ENCODE data around the gene ZNF593. TPM values are rescaled to one million over a fixed set of nuclear protein-coding genes. Genes with fewer than 3 reads are reported as not detected.

Gene ZNF593
- total RNA-seq, 1 donor from 2014 or later: 6.7 TPM

GRCh38 chr1:26210147-26210870 lies 40.6 kb downstream of the ZNF593 start:
- DNase-seq (ENCODE audit: low read depth): no peak

- no peak for DNase-seq (ENCODE audit: low read depth)
These were observed 43.0 kb downstream of the ZNF593 start for GRCh38 chr1:26212726-26213125.

GRCh38 chr1:26213335-26213905 lies 43.7 kb downstream of the ZNF593 start:
- DNase-seq (ENCODE audit: low read depth): no peak

- DNase-seq (ENCODE audit: low read depth): no peak
These were observed 45.5 kb downstream of the ZNF593 start for GRCh38 chr1:26215246-26215645.

GRCh38 chr1:26218906-26219494 lies 49.3 kb downstream of the ZNF593 start:
- DNase-seq (ENCODE audit: low read depth): peak; percentile 79

Other genes starting within 250 kb of the ZNF593 start
- 14.8 and 18.5 TPM in 2 replicates for gene PAFAH2, start 171.8 kb upstream of the ZNF593 start, total RNA-seq
- 0.05 TPM in 1 of 2 replicates, not detected in the other for gene EXTL1, start 148.1 kb upstream of the ZNF593 start, total RNA-seq
- 1.1 and 1.4 TPM in 2 replicates for gene SLC30A2, start 123.8 kb upstream of the ZNF593 start, total RNA-seq
- gene TRIM63, start 102.3 kb upstream of the ZNF593 start, total RNA-seq: not detected in 2 replicates
- gene PDIK1L, start 58.1 kb upstream of the ZNF593 start, total RNA-seq: 4.7 and 5.6 TPM in 2 replicates
- gene FAM110D, start 10.8 kb upstream of the ZNF593 start, total RNA-seq: not detected in 2 replicates
- not detected in 2 replicates for gene C1orf232, start 945 bp upstream of the ZNF593 start, total RNA-seq
- gene ZNF593OS, start 1.9 kb downstream of the ZNF593 start, total RNA-seq: not detected in 2 replicates
- gene CNKSR1, start 7.6 kb downstream of the ZNF593 start, total RNA-seq: 5.2 and 6.4 TPM in 2 replicates
- gene CATSPER4, start 20.7 kb downstream of the ZNF593 start, total RNA-seq: not detected in 2 replicates
- 6.6 and 9.4 TPM in 2 replicates for gene CEP85, start 64.3 kb downstream of the ZNF593 start, total RNA-seq
- 12.8 and 17.5 TPM in 2 replicates for gene SH3BGRL3, start 110.2 kb downstream of the ZNF593 start, total RNA-seq
- 1.9 and 9.6 TPM in 2 replicates for gene UBXN11, start 136.7 kb downstream of the ZNF593 start, total RNA-seq
- gene CD52, start 148.1 kb downstream of the ZNF593 start, total RNA-seq: not detected in 2 replicates
- 0.35 and 7.1 TPM in 2 replicates for gene CRYBG2, start 184.2 kb downstream of the ZNF593 start, total RNA-seq
- not detected in 2 replicates for gene ZNF683, start 202.8 kb downstream of the ZNF593 start, total RNA-seq
- gene LIN28A, start 240.9 kb downstream of the ZNF593 start, total RNA-seq: not detected in 2 replicates

Data from renal cortical epithelial cell (primary cell).